ENCODE results near the gene STOX1.
A peak's percentile ranks its signal among the peaks of the same experiment; 100 is the strongest.
"Not testable (repeated sequence)": the region's sequence is repeated elsewhere in the genome, so short reads cannot be mapped to it uniquely, and the experiment has no call there.

The STOX1 gene

GRCh38 chr10:68828083-68828601 is 811 bp downstream of the STOX1 start:
- DNase-seq: peak in 8 of 56 donors; percentile 2 to 37 (median 10)

GRCh38 chr10:68828833-68829232 is 1.5 kb downstream of the STOX1 start:
- DNase-seq: peak in 1 of 56 donors; percentile 11

GRCh38 chr10:68829521-68829920 is 2.2 kb downstream of the STOX1 start:
- DNase-seq: peak in 3 of 56 donors; percentile 4 to 19 (median 13)

- no peak for DNase-seq
Observed at GRCh38 chr10:68829952-68830351, 2.6 kb downstream of the STOX1 start.

GRCh38 chr10:68831961-68832455 is 4.7 kb downstream of the STOX1 start:
- DNase-seq: no peak

- DNase-seq: no peak
Observed at GRCh38 chr10:68832601-68833000, 5.3 kb downstream of the STOX1 start.

- no peak for DNase-seq
Observed at GRCh38 chr10:68837626-68838322, 10.4 kb downstream of the STOX1 start.

- DNase-seq: not testable (repeated sequence)
Observed at GRCh38 chr10:68840650-68841049, 13.3 kb downstream of the STOX1 start.

- no peak for DNase-seq
Observed at GRCh38 chr10:68848281-68848680, 20.9 kb downstream of the STOX1 start.

GRCh38 chr10:68848806-68849205 is 21.5 kb downstream of the STOX1 start:
- no peak for DNase-seq

GRCh38 chr10:68856352-68856751 is 29.0 kb downstream of the STOX1 start:
- no peak for DNase-seq

- no peak for DNase-seq
Observed at GRCh38 chr10:68857005-68857404, 29.7 kb downstream of the STOX1 start.

- no peak for DNase-seq
Observed at GRCh38 chr10:68861253-68861652, 33.9 kb downstream of the STOX1 start.

- DNase-seq: no peak
Observed at GRCh38 chr10:68864611-68865010, 37.3 kb downstream of the STOX1 start.

- DNase-seq: not testable (repeated sequence)
Observed at GRCh38 chr10:68868173-68868572, 40.8 kb downstream of the STOX1 start.

GRCh38 chr10:68869623-68870022 is 42.3 kb downstream of the STOX1 start:
- DNase-seq: no peak

- no peak for DNase-seq
Observed at GRCh38 chr10:68870061-68870460, 42.7 kb downstream of the STOX1 start.

GRCh38 chr10:68870545-68871104 is 43.3 kb downstream of the STOX1 start:
- no peak for DNase-seq

- no peak for DNase-seq
Observed at GRCh38 chr10:68871105-68871711, 43.9 kb downstream of the STOX1 start.

GRCh38 chr10:68871731-68872342 is 44.5 kb downstream of the STOX1 start:
- peak in 1 of 56 donors; percentile 24 for DNase-seq

GRCh38 chr10:68876246-68877138 is 49.2 kb downstream of the STOX1 start:
- peak in 5 of 56 donors; percentile 1 to 14 (median 7) for DNase-seq

Data from nucleus accumbens (tissue), 56 donors.